ENCODE results near the gene TLL1.

The TLL1 gene

DNA sequence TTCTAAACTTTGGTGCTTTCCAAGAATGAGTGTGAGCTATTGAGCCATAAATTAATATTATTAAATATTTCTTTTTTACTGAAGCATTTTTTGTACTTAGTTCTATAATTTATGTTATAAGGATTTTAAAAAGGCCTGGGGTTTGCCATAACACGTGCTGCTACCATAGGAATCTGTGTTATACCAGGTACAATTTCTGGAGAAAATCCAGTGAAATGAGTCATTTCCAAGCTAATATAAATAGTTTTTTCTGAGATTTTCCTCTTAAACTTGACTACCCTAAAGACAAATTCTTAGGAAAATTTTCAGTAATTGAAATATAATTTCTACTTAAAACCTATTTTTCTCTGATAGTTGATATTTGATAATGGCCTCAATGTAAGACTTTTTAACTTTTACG, 130.8 kb downstream of the TLL1 start:
- DNase-seq = no peak
- no peak for ATAC-seq (ENCODE audit: insufficient read depth, low read depth)
- Histone ChIP-seq H4K20me1 (ENCODE audit: insufficient read depth, low read length) (no peaks in the 10 kb centered on the region), H2AFZ (ENCODE audit: low read depth, low read length) (no peak overlapping the region), H3K27me3 (ENCODE audit: insufficient read depth, low read length, poor library complexity) (no peaks in the 10 kb centered on the region), H3K36me3 (ENCODE audit: insufficient read depth, low read length) (no peaks in the 10 kb centered on the region), H3K4me3 (ENCODE audit: low read depth in 1 of 2, low read length in 2 of 2) (no peak overlapping the region), H3K4me1 (ENCODE audit: insufficient read depth, low read length) (no peaks in the 10 kb centered on the region), H3K27ac (ENCODE audit: low read length) (no peak overlapping the region), H3K9me3 (ENCODE audit: insufficient read depth, low read length, severe bottlenecking) (no peaks in the 10 kb centered on the region), H3K9ac (ENCODE audit: low read depth, low read length) (no peak overlapping the region), H3K4me2 (ENCODE audit: insufficient read depth, low read length) (no peak overlapping the region), H3K79me2 (ENCODE audit: insufficient read depth, low read length) (no peaks in the 10 kb centered on the region)
- TF ChIP-seq EZH2 (IDR thresholded peaks at IDR 0.05; ENCODE audit: borderline replicate concordance, low read depth, low read length, severe bottlenecking) = no peak
- TF ChIP-seq, protein P1, sequence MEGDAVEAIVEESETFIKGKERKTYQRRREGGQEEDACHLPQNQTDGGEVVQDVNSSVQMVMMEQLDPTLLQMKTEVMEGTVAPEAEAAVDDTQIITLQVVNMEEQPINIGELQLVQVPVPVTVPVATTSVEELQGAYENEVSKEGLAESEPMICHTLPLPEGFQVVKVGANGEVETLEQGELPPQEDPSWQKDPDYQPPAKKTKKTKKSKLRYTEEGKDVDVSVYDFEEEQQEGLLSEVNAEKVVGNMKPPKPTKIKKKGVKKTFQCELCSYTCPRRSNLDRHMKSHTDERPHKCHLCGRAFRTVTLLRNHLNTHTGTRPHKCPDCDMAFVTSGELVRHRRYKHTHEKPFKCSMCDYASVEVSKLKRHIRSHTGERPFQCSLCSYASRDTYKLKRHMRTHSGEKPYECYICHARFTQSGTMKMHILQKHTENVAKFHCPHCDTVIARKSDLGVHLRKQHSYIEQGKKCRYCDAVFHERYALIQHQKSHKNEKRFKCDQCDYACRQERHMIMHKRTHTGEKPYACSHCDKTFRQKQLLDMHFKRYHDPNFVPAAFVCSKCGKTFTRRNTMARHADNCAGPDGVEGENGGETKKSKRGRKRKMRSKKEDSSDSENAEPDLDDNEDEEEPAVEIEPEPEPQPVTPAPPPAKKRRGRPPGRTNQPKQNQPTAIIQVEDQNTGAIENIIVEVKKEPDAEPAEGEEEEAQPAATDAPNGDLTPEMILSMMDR (IDR thresholded peaks at IDR 0.05; ENCODE audit: borderline replicate concordance, extremely low read depth, low read length, poor library complexity, severe bottlenecking) = no peak

DNA sequence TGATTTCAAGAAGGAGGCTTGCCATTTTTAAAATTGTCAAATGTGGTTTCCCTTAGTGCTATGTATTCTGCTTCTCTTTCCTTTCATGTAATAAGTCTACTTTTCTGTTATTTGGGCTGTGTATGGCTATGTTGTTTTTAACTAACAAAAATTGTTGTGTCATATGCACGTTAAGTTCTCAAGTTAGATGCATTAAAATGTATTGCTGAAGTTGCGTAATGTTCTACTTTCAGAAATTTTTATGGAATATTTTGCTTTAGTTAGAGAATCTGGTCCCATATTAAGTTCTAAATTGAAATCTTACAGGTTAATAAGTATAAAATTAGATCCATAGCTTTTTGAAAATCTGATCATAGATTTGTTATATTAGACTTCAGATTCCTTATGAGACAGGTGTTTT, 133.2 kb downstream of the TLL1 start:
- Histone ChIP-seq H3K4me2 (ENCODE audit: insufficient read depth, low read length) (no peak overlapping the region), H2AFZ (ENCODE audit: low read depth, low read length) (no peak overlapping the region), H3K27me3 (ENCODE audit: insufficient read depth, low read length, poor library complexity) (no peaks in the 10 kb centered on the region), H3K9me3 (ENCODE audit: insufficient read depth, low read length, severe bottlenecking) (no peaks in the 10 kb centered on the region), H3K27ac (ENCODE audit: low read length) (no peak overlapping the region), H3K4me3 (ENCODE audit: low read depth in 1 of 2, low read length in 2 of 2) (no peak overlapping the region), H3K9ac (ENCODE audit: low read depth, low read length) (no peak overlapping the region), H3K79me2 (ENCODE audit: insufficient read depth, low read length) (no peaks in the 10 kb centered on the region), H3K4me1 (ENCODE audit: insufficient read depth, low read length) (no peaks in the 10 kb centered on the region), H3K36me3 (ENCODE audit: insufficient read depth, low read length) (no peaks in the 10 kb centered on the region), H4K20me1 (ENCODE audit: insufficient read depth, low read length) (no peaks in the 10 kb centered on the region)
- DNase-seq = no peak
- ATAC-seq (ENCODE audit: insufficient read depth, low read depth) = no peak
- no peak for TF ChIP-seq EZH2 (IDR thresholded peaks at IDR 0.05; ENCODE audit: borderline replicate concordance, low read depth, low read length, severe bottlenecking)
- TF ChIP-seq, protein P1 (IDR thresholded peaks at IDR 0.05; ENCODE audit: borderline replicate concordance, extremely low read depth, low read length, poor library complexity, severe bottlenecking) = no peak

DNA sequence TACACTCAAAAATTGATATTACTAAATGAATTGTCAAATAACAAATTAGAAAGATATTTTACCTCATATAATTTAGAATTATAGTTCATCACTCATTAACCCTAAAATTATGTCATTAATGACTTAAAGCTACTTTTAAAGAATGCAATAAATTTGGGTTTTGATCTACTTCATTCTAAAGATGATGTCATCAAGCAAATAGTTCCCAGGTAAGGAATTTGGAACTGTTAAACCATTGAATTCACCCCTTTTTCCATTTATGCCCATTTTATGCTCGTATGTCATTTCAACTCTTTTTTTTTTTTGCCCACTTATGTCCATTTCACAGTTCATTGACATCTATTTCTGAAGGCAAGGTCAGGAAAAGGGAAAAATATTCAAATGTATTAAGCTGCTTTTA, 135.5 kb downstream of the TLL1 start:
- Histone ChIP-seq H3K4me3 (ENCODE audit: low read depth in 1 of 2, low read length in 2 of 2) (no peak overlapping the region), H3K9me3 (ENCODE audit: insufficient read depth, low read length, severe bottlenecking) (no peaks in the 10 kb centered on the region), H3K9ac (ENCODE audit: low read depth, low read length) (no peak overlapping the region), H3K4me1 (ENCODE audit: insufficient read depth, low read length) (no peaks in the 10 kb centered on the region), H2AFZ (ENCODE audit: low read depth, low read length) (no peak overlapping the region), H3K27me3 (ENCODE audit: insufficient read depth, low read length, poor library complexity) (no peaks in the 10 kb centered on the region), H3K36me3 (ENCODE audit: insufficient read depth, low read length) (no peaks in the 10 kb centered on the region), H3K79me2 (ENCODE audit: insufficient read depth, low read length) (no peaks in the 10 kb centered on the region), H4K20me1 (ENCODE audit: insufficient read depth, low read length) (no peaks in the 10 kb centered on the region), H3K27ac (ENCODE audit: low read length) (no peak overlapping the region), H3K4me2 (ENCODE audit: insufficient read depth, low read length) (no peak overlapping the region)
- ATAC-seq (ENCODE audit: insufficient read depth, low read depth) = no peak
- no peak for DNase-seq
- TF ChIP-seq, protein P1 (IDR thresholded peaks at IDR 0.05; ENCODE audit: borderline replicate concordance, extremely low read depth, low read length, poor library complexity, severe bottlenecking) = no peak
- no peak for TF ChIP-seq EZH2 (IDR thresholded peaks at IDR 0.05; ENCODE audit: borderline replicate concordance, low read depth, low read length, severe bottlenecking)
